GM19099 (cell line): ENCODE data around the gene CH25H.
A peak's percentile ranks its signal among the peaks of the same experiment; 100 is the strongest.

Source experiments
- POLR2A ChIP-seq: IDR thresholded peaks from 3 replicates; pipeline ENCODE4 v1.6.1; 2011; ENCODE audit warnings: low read depth; ENCODE audit not compliant: insufficient read length; ENCODE audit errors: extremely low read depth

Gene CH25H

DNA sequence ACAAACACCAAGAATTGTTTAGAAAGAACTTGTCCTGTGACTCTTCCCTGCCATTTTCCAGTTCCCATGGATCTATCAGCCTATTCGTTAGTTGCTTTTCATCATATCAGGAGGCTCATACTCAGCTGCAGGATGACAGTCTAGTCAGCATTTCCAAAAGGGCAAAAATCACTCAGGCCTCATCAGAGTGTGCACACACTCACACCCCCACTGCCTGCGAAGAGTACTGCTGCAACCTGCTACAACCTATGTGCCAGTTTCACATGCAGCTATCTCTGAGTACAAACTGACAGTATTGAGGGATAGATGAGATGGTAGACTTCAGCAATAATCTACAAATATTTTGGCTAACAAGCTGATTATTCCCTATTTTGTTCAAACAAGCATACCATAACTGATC is 24.2 kb downstream of the CH25H start:
- no peak for TF ChIP-seq POLR2A

DNA sequence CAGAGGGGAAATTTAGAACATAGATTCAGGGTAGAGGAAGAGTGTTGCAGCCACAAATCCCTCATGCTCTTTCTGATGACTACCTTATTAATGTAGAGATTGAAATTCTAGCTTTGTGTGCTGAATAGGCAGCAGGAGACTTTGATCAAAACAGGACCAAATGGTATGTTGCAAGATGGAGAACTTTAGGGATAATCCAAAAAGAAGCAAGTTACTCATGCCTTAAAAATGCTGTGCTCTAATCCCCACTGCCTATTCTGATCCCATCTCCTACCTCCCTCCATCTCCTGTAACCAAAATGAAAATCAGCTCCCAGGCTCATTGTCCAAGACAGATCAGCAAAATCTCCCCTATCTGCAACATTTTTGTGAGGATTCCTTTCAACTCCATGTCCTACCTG is 31.3 kb downstream of the CH25H start:
- TF ChIP-seq POLR2A = no peak

DNA sequence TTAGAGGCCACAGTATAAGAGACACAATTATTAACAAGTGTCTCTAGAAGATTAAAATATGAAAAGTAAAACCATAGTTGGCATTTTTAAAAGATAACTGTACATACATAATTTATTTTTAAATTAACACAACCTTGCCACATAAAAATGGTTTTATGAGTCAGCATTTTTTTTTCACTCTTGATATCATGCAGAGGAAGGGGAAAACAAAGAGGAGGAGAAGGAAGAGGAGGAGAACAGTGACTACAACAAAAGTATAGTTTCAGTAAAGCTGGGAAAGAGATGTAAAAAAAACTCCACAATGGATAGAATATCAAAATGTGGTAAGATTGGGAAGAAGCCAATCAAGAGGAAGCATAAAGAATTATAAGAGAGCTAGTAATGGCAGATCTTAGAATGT is 34.0 kb downstream of the CH25H start:
- TF ChIP-seq POLR2A = no peak

DNA sequence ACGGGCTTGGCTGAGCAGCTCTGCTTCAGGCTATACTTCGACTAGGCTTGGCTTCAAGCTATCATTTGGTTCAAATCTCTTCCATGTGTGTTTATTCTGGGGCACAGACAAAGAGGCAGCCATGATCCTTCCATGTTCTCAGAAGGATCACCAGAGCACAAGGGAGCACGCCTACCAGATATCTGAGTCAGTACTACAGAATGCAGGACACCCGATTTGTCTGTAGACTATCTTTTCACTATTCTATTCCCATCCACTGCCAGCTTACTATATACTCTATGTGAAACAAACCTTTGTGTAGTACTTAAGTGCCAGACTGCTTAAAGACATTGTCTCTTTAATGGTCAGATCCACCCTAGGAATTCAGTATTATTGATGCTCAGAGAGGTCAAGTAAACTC is 35.1 kb downstream of the CH25H start:
- TF ChIP-seq POLR2A = no peak

GRCh38 chr10:89171263-89171872 is 35.7 kb downstream of the CH25H start:
- TF ChIP-seq POLR2A = no peak

DNA sequence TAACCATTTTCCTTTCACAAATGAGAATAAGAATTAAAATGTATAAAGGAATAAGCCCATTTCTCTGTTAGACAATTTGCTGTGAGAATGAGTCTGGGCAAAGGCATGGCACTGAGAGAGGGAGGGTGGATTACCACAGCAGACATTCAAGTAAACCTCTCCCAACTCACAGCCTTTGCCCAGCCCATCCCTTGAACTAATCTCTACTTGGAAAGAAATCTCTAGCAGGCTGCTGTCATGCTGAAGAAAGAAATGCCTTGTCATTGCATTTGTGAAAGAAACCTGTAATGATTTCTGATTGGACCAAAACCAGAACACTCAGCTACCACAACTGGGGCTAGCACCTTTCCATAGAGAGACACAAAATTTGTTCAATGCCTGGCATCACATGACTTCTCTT is 39.2 kb downstream of the CH25H start:
- no peak for TF ChIP-seq POLR2A

DNA sequence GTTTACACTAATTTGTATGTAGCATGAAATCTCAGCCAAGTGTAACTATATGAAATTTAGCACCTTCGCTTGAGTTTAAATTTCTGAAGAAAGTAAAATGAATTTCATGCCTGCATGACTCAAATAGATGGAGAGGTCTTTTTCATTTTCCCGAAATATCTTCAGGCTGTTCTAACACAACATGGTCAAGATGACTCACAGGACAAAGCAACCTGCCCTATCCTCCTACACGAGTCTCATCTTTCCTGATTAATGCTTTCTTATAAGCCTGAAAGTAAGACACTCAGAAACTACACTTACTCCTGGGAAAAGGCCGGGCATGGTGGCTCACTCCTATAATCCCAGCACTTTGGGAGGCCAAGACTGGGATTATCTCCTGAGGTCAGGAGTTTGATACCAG is 41.2 kb downstream of the CH25H start:
- no peak for TF ChIP-seq POLR2A

DNA sequence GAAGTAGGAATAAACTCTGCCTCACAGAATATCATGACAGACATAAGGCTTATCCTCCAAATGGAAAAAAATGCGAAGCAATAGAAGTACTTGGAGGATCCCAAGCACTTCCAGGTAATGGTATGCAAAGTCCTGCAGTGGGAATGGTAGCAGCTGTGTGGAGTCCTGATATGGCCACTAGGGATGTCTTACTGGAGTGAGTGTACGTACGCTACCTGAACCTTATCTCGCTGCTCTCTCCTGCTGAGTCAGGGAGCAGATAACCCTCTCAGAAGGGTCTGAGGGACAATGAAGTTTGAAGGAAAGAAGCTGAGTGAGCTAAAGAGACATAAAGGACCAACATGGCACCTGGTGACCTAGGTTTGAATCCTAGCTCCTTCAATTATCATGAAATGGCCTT is 42.2 kb downstream of the CH25H start:
- TF ChIP-seq POLR2A = no peak

DNA sequence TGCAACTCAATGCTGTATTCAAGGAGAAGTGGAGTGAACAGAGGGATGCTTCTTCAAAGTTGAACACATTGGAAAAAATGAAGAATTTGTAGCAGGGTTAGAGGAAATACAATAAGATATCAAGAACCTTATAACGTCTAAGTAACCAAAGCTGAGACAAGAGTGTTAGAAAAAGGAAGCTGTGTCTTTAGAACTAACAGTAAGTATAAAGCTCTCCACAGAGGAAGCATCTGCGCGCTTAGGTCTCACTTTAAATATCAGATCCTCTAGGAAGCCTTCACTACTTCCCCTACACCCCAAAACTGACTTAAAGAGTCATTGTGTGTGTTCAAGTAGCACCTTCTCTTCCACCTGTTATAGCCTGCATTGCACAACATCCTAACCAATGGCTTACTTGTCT is 43.0 kb downstream of the CH25H start:
- TF ChIP-seq POLR2A = no peak

- peak; percentile 34 for TF ChIP-seq POLR2A
Observed at GRCh38 chr10:89163265-89163995, 43.7 kb downstream of the CH25H start.

DNA sequence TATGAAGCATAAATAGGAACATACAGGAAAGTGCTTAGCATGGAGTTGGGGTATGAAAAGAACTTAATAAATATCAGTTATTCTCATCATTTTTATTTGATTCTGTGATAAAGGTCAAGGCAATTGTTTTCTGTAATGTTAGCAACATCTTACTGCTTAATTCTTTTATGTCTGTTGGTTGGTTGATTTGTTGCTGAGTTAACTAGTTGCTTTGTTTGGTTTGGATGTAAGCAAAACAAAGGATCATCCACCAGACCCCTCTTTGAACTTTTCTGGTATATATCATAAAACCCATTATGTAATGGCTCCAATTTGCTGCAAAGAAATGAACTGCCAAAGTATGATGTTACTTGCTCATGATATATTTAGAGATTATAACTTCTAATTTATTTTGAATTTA is 44.5 kb downstream of the CH25H start:
- no peak for TF ChIP-seq POLR2A

GRCh38 chr10:89160339-89160738 is 46.8 kb downstream of the CH25H start:
- no peak for TF ChIP-seq POLR2A

DNA sequence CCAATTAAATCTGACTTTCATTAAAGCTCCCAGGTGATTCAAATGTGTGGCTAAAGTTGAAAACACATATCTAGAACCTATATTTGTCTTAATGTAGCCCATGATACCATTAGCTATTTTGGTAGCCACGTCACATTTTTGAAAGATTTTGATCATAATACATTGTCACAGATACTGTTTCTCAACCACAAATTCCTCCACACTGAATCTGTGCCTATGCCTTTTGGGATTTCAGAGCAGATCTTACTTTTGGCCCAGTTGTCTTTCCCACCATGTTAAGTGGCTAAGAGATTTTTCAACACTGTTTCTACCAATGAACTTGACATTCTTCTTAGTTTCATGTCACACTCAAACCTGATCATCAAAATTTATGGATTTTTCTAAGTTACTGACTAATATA is 47.4 kb downstream of the CH25H start:
- TF ChIP-seq POLR2A = no peak

- no peak for TF ChIP-seq POLR2A
Observed at GRCh38 chr10:89159316-89159715, 47.8 kb downstream of the CH25H start.

DNA sequence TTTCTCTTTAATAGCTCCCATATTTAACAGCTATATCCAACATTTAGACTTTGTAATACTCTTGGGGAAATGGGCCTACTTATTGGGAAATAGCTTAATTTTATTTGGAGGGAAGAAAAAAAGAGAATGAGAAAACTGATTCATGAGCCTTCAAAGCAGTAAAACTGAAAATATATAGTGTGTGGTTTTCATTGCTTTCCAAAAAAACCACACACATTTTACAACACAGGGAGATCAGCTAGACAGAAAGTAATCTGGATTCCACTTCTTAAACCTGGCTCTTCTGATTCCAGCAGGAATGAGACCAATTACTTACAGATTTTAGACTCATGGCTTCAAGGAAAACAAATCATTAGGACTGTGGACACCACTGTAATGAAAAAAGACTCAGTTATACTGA is 48.7 kb downstream of the CH25H start:
- no peak for TF ChIP-seq POLR2A

DNA sequence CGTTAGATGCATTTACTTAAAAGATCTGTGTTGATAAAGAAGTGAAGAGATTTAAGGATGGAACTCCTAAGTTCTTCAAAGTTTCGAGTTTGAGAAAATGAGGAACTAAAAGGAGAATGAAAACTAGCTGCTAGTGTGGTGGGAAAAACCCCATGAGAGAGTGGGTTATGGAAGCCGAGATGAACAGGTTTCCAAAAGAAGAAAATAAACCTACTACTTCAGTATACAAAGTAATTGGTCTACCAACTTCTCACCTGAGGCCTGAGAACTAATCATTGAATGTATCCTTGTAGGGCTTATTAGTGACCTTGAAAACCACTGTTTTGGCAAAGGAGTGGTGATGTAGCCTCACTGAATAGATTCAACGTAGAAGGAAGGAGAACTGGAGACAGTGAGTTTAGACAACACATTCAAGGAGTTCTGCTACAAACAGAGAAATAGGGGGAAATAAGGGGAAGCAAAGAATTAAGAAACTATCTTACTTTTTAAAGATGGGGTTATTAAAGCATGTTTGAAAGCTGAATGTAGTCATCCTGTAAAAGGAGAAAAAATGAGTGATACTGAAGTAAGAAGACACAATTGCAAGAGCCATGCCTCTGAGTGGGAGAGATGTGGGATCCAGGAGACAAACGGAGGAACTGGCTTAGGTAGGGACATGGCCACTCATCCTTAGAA is 50.8 kb downstream of the CH25H start:
- no peak for TF ChIP-seq POLR2A
